GM13977 (cell line): Measurements from ENCODE around the gene HOMER1.
"Not testable (repeated sequence)": the region's sequence is repeated elsewhere in the genome, so short reads cannot be mapped to it uniquely, and the experiment has no call there.

Experiments
- DNase-seq: peaks from one replicate; pipeline ENCODE4 v3.0.0; 2012; ENCODE audit warnings: low spot score
- in situ Hi-C: fragments of 300-500 bp; cut with MboI; formaldehyde crosslinking; loops from one replicate; pipeline ENCODE4 v1.12.0; 2022; ENCODE audit warnings: low sequenced_read_pairs, low pct_unique_long_range_greater_than_20kb, mixed read lengths, inconsistent platforms; ENCODE audit not compliant: unreplicated experiment
- TF ChIP-seq, protein P1 (sequence below): IDR thresholded peaks from 2 replicates; pipeline ENCODE4 v1.5.1; 2012; ENCODE audit warnings: mild to moderate bottlenecking, control low read depth; ENCODE audit not compliant: insufficient read depth; ENCODE audit errors: extremely low read depth, missing control alignments

The HOMER1 gene

GRCh38 chr5:79521156-79521555 lies 7.2 kb upstream of the HOMER1 start:
- in situ Hi-C loops = no loop called here
- no peak for DNase-seq
- TF ChIP-seq, protein P1, sequence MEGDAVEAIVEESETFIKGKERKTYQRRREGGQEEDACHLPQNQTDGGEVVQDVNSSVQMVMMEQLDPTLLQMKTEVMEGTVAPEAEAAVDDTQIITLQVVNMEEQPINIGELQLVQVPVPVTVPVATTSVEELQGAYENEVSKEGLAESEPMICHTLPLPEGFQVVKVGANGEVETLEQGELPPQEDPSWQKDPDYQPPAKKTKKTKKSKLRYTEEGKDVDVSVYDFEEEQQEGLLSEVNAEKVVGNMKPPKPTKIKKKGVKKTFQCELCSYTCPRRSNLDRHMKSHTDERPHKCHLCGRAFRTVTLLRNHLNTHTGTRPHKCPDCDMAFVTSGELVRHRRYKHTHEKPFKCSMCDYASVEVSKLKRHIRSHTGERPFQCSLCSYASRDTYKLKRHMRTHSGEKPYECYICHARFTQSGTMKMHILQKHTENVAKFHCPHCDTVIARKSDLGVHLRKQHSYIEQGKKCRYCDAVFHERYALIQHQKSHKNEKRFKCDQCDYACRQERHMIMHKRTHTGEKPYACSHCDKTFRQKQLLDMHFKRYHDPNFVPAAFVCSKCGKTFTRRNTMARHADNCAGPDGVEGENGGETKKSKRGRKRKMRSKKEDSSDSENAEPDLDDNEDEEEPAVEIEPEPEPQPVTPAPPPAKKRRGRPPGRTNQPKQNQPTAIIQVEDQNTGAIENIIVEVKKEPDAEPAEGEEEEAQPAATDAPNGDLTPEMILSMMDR = no peak

GRCh38 chr5:79518718-79519117 lies 4.8 kb upstream of the HOMER1 start:
- DNase-seq = no peak
- in situ Hi-C loops = no loop called here
- TF ChIP-seq, protein P1 = no peak

DNA sequence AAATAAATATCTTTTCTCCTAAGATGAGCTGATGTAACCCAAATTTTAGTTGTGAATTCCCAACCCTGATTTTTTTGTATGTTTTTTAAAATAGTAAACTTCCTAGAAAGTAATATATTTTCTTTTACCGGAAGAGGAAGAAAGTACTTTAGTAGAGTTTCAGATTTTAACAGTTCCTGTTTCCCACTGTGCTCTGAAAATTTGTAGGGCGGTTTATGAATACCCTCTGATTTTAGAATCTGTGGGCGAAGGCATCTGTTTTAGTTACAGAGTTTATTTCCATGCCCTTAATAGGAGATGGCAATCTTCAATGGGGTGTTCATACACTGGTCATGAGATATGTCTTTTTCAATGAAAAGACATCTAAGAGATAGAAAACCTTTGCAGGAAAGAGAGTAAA lies 3.7 kb upstream of the HOMER1 start:
- no peak for DNase-seq
- in situ Hi-C loops = no loop called here
- TF ChIP-seq, protein P1 = no peak

GRCh38 chr5:79516986-79517385 lies 3.1 kb upstream of the HOMER1 start:
- DNase-seq = no peak
- TF ChIP-seq, protein P1 = no peak
- in situ Hi-C loops = no loop called here

GRCh38 chr5:79516331-79516730 lies 2.4 kb upstream of the HOMER1 start:
- in situ Hi-C loops, DNase-seq: not testable (repeated sequence)

GRCh38 chr5:79514391-79515105 lies 614 bp upstream of the HOMER1 start:
- TF ChIP-seq, protein P1 = no peak
- in situ Hi-C loops = no loop called here
- DNase-seq = peak; percentile 89

GRCh38 chr5:79513308-79513703 lies 628 bp downstream of the HOMER1 start:
- DNase-seq = peak; percentile 31
- TF ChIP-seq, protein P1 = no peak
- in situ Hi-C loops = no loop called here
